Suppressor macrophage (primary cell): Measurements from ENCODE around the gene RAET1G.
"Not testable (repeated sequence)": the region's sequence is repeated elsewhere in the genome, so short reads cannot be mapped to it uniquely, and the experiment has no call there.

ENCODE experiments used
- DNase-seq, 4 experiments: peaks; one replicate each; pipeline ENCODE4 v3.0.0-alpha.2; 2020 to 2022

Gene RAET1G

GRCh38 chr6:149891864-149892263 lies 31.1 kb downstream of the RAET1G start:
- DNase-seq = not testable (repeated sequence)

GRCh38 chr6:149891259-149891658 lies 31.7 kb downstream of the RAET1G start:
- no peak for DNase-seq

DNA sequence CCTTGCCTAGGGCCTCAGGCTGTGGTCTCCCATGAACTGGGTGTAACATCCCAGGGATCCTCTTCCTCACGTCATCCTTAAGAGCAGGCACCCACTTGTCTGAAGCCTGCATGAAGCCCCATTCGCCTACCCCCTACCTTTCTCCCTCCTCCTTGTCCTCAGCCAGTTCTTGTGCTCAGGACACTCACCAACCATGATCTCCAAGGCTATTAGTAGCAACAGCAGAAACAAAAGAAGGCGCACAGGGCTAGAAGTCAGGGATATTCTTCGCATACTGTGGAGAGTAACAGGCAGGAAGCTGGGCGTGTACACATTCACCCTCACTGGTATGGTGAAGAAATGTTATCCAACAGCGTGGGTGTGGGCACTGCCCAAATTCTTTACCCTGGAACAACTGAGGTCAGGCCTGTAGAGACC lies 32.3 kb downstream of the RAET1G start:
- no peak for DNase-seq

DNA sequence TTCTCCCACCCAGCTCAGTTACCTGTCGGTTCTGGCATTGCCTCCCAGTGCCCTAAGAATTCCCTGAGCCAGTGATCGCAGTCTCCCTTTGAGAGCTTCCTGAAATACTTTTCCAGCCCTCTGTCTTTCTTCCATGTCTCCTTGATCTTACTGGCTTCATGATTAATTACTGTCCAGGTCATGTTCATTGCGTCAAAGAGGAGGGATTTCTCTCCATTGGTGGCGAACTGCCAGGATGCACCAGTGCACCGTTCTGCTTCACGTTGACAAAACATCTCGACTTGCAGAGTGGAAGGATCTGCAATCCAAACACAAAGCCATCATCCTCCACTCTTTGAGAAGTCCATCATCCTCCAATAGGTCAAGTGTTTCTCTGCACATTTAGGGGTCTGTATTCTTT lies 33.6 kb downstream of the RAET1G start:
- no peak for DNase-seq

DNA sequence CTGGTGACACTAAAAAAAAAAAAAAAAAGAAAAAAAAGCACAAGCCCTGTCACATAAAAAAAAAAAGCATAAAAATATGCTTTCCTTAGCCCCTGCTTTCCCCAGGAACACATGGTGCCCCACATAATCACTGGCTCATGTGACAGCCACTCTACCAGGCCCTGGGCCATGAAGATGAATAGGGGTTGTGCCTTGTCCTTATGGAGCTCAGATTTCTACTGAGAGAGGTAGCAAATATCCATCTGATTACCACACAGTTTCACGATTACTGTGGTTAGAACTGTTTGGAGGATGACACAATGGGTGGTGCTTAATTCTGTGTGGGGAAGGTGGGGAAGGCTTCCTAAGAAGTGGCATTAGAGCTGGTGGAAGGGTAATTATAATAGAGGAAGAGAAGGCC lies 34.3 kb downstream of the RAET1G start:
- DNase-seq = no peak

GRCh38 chr6:149888093-149888492 lies 34.8 kb downstream of the RAET1G start:
- DNase-seq = no peak

DNA sequence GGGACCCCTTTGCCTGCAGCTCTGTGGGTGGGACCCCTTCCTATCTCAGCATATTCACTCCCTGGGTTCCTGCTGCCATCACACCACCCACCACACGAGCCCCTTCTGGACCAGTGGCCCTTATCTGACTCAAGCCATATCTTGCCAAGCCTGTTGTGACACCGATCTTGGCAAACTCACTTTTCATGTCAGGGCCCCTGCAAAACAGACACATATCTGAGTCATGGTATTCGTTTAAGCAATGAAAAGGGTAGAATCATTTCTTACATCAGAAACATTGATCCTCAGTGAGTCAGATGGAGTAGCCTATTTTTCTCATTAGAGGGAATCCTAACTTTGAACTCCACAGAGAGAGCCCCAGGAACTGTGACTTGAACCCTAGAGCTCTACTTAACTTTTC lies 35.6 kb downstream of the RAET1G start:
- no peak for DNase-seq

DNA sequence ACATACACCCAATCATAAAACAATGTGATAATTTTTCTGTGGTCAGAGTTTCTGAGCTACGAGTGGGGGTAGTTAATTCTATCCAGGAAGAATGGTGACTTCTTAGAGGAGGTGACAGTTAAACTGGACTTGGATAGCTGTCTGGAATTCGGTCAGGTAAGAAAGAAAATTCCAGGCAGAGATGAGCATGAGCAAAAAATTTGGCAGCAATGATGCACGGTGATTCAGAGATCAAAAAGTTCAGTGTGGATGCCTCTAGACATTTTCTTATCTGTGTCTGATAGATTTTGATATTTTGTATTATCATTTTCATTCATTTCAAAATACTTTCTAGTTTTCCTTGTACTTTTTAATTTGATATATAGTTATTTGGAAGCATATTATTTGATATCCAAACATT lies 37.0 kb downstream of the RAET1G start:
- DNase-seq = no peak

- no peak for DNase-seq
These were observed 38.3 kb downstream of the RAET1G start for GRCh38 chr6:149884617-149885016.

GRCh38 chr6:149884215-149884614 lies 38.7 kb downstream of the RAET1G start:
- DNase-seq = no peak

- DNase-seq = no peak
These were observed 41.1 kb downstream of the RAET1G start for GRCh38 chr6:149881860-149882259.

GRCh38 chr6:149881066-149881766 lies 41.7 kb downstream of the RAET1G start:
- no peak for DNase-seq

GRCh38 chr6:149877659-149878058 lies 45.3 kb downstream of the RAET1G start:
- no peak for DNase-seq

DNA sequence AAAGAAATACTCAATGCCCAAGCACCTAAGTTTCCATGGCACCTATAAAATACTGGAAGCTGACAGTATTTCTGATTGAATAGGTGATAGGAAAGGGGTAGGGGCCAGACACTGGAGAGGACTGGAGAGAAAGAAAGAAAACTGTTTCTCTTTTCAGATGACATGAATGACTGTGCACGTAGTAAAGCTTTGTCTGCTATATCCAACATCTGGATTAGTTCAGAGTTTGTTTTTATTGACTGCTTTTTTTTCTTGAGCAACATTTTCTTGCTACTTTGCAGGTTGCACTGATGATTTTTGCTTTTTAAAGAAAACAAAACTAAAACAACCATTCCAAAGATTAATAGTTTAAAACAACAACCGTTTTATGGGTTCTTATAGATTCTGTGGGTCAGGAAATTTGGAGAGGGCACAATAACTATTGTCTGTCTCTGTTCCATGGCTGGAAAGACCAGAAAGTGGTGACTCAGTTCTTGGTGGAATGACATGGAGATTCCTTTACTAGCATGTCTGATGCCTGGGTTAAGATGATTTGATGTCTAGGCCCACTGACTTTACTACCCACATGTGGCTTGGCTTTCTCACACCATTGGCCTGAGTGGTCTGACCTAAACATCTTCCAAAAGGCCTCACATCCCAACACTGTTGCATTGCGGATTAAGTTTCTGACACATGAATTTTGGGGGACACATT lies 46.5 kb downstream of the RAET1G start:
- DNase-seq = no peak

DNA sequence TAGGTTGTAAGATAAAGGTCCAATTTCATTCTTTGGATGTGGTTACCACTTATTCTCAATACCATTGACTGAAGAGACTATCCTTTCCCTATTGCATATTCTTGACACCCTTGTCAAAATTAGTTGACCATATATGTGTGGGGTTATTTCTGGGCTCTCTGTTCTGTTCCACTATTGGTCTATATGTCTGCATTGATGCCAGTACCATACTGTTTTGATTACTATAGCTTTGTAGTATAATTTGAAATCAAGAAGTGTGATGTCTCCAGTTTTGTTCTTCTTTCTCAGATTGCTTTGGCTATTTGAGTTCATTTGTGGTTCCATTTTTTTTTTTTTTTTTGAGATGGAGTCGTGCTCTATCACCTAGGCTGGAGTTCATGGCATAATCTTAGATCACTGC lies 50.7 kb downstream of the RAET1G start:
- no peak for DNase-seq

- no peak for DNase-seq
These were observed 51.7 kb downstream of the RAET1G start for GRCh38 chr6:149871182-149871581.

DNA sequence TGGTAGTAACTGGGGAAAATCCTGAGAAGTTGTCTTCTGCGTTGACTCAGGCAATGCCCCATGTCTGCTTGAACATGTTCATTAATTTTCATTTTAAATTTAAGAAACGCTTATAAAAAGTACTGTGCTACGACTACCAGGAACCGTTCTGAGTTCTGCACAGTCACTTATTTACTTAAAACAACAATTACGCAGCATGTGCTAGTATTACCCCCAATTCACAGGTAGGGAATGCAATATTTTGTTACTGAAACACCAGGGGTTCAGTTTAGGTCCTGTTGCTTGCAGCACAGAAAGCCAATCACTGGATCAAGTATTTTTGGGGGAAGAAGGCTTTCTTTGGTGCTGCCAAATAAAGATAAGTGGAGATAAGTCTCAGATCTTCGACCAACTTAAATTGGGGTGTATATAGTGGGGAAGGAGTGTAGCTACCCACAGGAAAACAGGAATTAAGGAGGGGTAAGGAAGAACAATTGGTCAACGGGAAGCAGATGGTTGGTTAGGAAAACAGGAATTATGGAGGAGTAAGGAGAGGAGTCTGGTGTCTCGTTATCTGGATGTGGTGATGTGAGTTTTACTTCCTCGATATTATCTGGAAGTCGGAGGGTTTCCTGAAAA lies 53.5 kb downstream of the RAET1G start:
- DNase-seq = no peak

- no peak for DNase-seq
These were observed 54.9 kb downstream of the RAET1G start for GRCh38 chr6:149867876-149868640.
